ENCODE data around the gene NFIA.

The NFIA gene

DNA sequence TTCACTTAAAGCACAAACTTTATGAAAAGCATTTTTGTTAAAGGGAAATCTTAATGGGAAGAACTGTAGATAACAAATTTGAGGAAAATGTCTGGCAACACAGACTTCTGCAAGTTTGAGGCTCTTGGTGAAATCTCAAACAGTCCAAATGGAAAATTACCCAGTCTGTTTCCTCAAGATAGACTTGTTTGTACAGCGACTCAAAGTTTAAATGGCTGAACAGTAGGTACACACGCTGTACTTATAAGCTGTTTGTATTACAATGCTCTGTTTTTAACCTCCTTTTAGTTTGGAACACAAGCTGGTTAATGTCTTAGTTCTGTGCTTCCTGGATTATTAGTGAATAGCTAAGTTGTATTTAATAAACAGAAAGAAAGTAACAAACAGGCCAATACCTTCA, 217.1 kb downstream of the NFIA start:
- Histone ChIP-seq H3K4me2 (ENCODE audit: low read length) (no peak overlapping the region), H3K14ac (ENCODE audit: low read length) (no peak overlapping the region), H3K27ac (ENCODE audit: low read depth, low read length) (no peak overlapping the region), H3K4ac (ENCODE audit: low read depth, low read length) (no peak overlapping the region), H3K4me3 (ENCODE audit: low read depth, low read length) (no peak overlapping the region), H2AFZ (ENCODE audit: insufficient read depth, low read length, poor library complexity) (no peak overlapping the region), H2AK5ac (ENCODE audit: low read length) (no peak overlapping the region), H2BK120ac (ENCODE audit: insufficient read depth, low read length, poor library complexity) (no peak overlapping the region), H2BK12ac (ENCODE audit: low read length) (no peak overlapping the region), H3K79me2 (ENCODE audit: control insufficient read depth, insufficient read depth, low read length, poor library complexity) (no peaks in the 10 kb centered on the region), H3K79me1 (ENCODE audit: low read length) (no peaks in the 10 kb centered on the region), H3K9ac (ENCODE audit: low read length) (no peak overlapping the region), H3K4me1 (ENCODE audit: control insufficient read depth in 1 of 2, insufficient read depth in 2 of 2, low read length in 2 of 2) (no peaks in the 10 kb centered on the region), H3K23ac (ENCODE audit: low read length) (no peak overlapping the region), H2BK5ac (ENCODE audit: low read depth, low read length, poor library complexity) (no peak overlapping the region), H3K18ac (ENCODE audit: low read length) (no peak overlapping the region), H3K27me3 (ENCODE audit: insufficient read depth, low read length) (no peaks in the 10 kb centered on the region), H3K36me3 (ENCODE audit: control insufficient read depth in 1 of 2, insufficient read depth in 2 of 2, low read length in 2 of 2) (no peaks in the 10 kb centered on the region), H4K12ac (ENCODE audit: low read depth, low read length) (no peak overlapping the region), H3K9me3 (ENCODE audit: insufficient read depth, low read depth, low read length) (no peaks in the 10 kb centered on the region), H4K91ac (ENCODE audit: low read depth, low read length) (no peak overlapping the region), H4K8ac (ENCODE audit: low read depth, low read length) (no peak overlapping the region)
- no CpG with 5 or more reads among the region's 2 CpGs for WGBS (ENCODE audit: extremely low coverage, insufficient coverage, insufficient read length)
- no peak for DNase-seq

DNA sequence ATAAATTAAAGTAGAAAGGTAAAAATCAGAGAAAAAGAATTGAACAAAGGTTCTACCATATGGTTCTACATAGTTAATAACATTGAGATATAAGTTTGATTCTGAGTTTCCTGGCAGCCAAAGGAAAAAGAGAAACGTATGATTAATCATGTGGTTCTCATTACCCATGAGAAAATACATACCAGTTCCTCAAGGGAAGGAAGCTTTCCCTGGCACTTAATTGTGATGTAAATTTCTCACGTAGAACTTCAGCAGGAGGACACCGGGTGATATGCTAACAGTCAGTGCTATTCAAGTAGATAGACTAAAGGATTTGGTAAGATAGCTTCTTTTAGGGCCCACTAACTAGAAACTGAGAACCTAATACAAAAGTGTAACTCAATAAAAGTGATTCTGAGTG, 218.5 kb downstream of the NFIA start:
- Histone ChIP-seq H3K36me3 (ENCODE audit: control insufficient read depth in 1 of 2, insufficient read depth in 2 of 2, low read length in 2 of 2) (no peaks in the 10 kb centered on the region), H3K14ac (ENCODE audit: low read length) (no peak overlapping the region), H2BK120ac (ENCODE audit: insufficient read depth, low read length, poor library complexity) (no peak overlapping the region), H2BK12ac (ENCODE audit: low read length) (no peak overlapping the region), H4K8ac (ENCODE audit: low read depth, low read length) (no peak overlapping the region), H2AK5ac (ENCODE audit: low read length) (no peak overlapping the region), H3K18ac (ENCODE audit: low read length) (no peak overlapping the region), H3K4me2 (ENCODE audit: low read length) (no peak overlapping the region), H3K79me2 (ENCODE audit: control insufficient read depth, insufficient read depth, low read length, poor library complexity) (no peaks in the 10 kb centered on the region), H3K4me1 (ENCODE audit: control insufficient read depth in 1 of 2, insufficient read depth in 2 of 2, low read length in 2 of 2) (no peaks in the 10 kb centered on the region), H3K79me1 (ENCODE audit: low read length) (no peaks in the 10 kb centered on the region), H3K4ac (ENCODE audit: low read depth, low read length) (no peak overlapping the region), H3K27ac (ENCODE audit: low read depth, low read length) (no peak overlapping the region), H4K12ac (ENCODE audit: low read depth, low read length) (no peak overlapping the region), H3K27me3 (ENCODE audit: insufficient read depth, low read length) (no peaks in the 10 kb centered on the region), H2AFZ (ENCODE audit: insufficient read depth, low read length, poor library complexity) (no peak overlapping the region), H3K23ac (ENCODE audit: low read length) (no peak overlapping the region), H3K9me3 (ENCODE audit: insufficient read depth, low read depth, low read length) (no peaks in the 10 kb centered on the region), H3K9ac (ENCODE audit: low read length) (no peak overlapping the region), H3K4me3 (ENCODE audit: low read depth, low read length) (no peak overlapping the region), H2BK5ac (ENCODE audit: low read depth, low read length, poor library complexity) (no peak overlapping the region), H4K91ac (ENCODE audit: low read depth, low read length) (no peak overlapping the region)
- DNase-seq = no peak
- no CpG with 5 or more reads among the region's 3 CpGs for WGBS (ENCODE audit: extremely low coverage, insufficient coverage, insufficient read length)

DNA sequence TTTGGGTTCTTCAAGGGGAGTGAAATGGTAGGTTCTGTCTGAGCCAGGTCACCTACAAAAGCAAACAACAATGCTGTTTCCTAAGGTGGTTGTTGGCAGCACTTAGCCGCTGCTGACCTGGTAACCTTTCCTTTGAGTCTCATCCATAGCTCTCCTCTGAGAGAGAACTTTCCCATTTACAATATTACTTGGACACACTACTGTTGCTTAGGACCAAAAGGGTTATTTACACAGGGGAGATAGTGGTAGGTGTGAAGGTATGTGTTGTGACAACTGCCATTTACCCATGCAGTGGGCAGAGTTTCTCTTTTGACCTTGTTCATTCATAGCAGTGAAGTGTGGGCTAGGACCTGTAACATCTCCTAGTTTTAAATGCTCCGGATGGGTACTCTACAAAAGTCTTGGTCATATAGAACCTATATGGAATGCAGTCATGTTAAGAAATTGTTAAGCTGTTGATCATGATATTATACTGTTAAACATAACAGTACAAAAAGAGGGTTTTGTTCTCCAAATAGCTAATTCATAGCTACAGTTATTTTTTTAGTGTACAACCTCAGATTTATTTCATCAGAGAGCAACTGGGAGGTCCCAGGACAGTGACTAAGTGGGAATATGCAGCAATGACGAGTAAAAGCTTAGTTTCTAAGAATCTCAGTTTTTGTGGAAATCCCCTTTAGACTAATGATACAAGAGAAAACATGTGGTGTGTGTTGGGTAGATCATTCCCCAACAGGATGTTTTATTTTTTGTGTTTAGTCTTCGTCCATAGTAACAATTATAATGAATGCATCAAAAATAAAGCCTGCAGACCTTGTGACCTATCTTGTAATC, 219.7 kb downstream of the NFIA start:
- no peak overlapping the region for H3K9ac ChIP-seq (ENCODE audit: low read length)
- H3K23ac ChIP-seq (ENCODE audit: low read length) = no peak overlapping the region
- no peaks in the 10 kb centered on the region for H3K27me3 ChIP-seq (ENCODE audit: insufficient read depth, low read length)
- H3K18ac ChIP-seq (ENCODE audit: low read length) = no peak overlapping the region
- H3K4ac ChIP-seq (ENCODE audit: low read depth, low read length) = no peak overlapping the region
- H3K4me3 ChIP-seq (ENCODE audit: low read depth, low read length) = no peak overlapping the region
- no peak overlapping the region for H3K14ac ChIP-seq (ENCODE audit: low read length)
- no peak overlapping the region for H4K91ac ChIP-seq (ENCODE audit: low read depth, low read length)
- H3K79me1 ChIP-seq (ENCODE audit: low read length) = no peaks in the 10 kb centered on the region
- no peak overlapping the region for H2BK120ac ChIP-seq (ENCODE audit: insufficient read depth, low read length, poor library complexity)
- H2BK12ac ChIP-seq (ENCODE audit: low read length) = no peak overlapping the region
- DNase-seq = no peak
- no peak overlapping the region for H2AK5ac ChIP-seq (ENCODE audit: low read length)
- no peak overlapping the region for H3K27ac ChIP-seq (ENCODE audit: low read depth, low read length)
- WGBS (ENCODE audit: extremely low coverage, insufficient coverage, insufficient read length) = no CpG with 5 or more reads among the region's 4 CpGs
- no peaks in the 10 kb centered on the region for H3K36me3 ChIP-seq (ENCODE audit: control insufficient read depth in 1 of 2, insufficient read depth in 2 of 2, low read length in 2 of 2)
- no peaks in the 10 kb centered on the region for H3K9me3 ChIP-seq (ENCODE audit: insufficient read depth, low read depth, low read length)
- H2BK5ac ChIP-seq (ENCODE audit: low read depth, low read length, poor library complexity) = no peak overlapping the region
- H3K4me1 ChIP-seq (ENCODE audit: control insufficient read depth in 1 of 2, insufficient read depth in 2 of 2, low read length in 2 of 2) = no peaks in the 10 kb centered on the region
- no peak overlapping the region for H3K4me2 ChIP-seq (ENCODE audit: low read length)
- H4K8ac ChIP-seq (ENCODE audit: low read depth, low read length) = no peak overlapping the region
- no peak overlapping the region for H4K12ac ChIP-seq (ENCODE audit: low read depth, low read length)
- no peak overlapping the region for H2AFZ ChIP-seq (ENCODE audit: insufficient read depth, low read length, poor library complexity)
- H3K79me2 ChIP-seq (ENCODE audit: control insufficient read depth, insufficient read depth, low read length, poor library complexity) = no peaks in the 10 kb centered on the region

DNA sequence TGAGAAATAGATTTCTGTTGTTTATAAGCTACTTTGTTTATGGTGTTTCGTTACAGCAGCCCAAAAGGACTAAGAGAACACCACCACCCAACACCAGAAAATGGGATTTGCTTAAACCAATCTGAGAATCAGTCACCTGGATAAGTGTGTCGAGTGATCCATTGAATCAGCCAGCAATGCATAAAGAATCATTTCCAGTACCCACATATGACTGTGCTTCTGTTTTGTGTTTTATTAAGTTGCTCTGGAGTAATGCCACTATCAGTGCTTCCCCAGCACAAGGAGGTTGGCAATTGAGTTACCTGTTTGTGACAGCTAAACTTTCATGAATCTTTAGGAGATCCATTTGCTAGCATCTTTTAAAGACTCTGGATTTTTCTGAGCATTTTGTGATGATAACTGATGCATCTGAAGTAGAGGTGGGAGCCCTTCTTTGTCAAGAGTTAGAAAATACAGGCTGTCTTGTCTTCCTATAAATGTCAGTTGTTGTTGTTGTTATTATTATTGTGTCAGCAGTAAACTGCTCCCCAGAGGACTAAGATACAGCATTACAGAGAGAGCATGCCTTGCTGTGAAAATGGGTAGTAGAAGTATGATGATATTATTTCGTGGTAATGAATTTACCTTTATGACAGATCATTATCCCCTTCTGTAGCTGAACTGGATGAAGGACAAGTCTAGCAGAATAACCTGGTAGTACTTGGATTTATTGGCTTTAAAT, 225.2 kb downstream of the NFIA start:
- no CpG with 5 or more reads among the region's 3 CpGs for WGBS (ENCODE audit: extremely low coverage, insufficient coverage, insufficient read length)
- Histone ChIP-seq H3K14ac (ENCODE audit: low read length) (no peak overlapping the region), H3K36me3 (ENCODE audit: control insufficient read depth in 1 of 2, insufficient read depth in 2 of 2, low read length in 2 of 2) (no peaks in the 10 kb centered on the region), H3K4me2 (ENCODE audit: low read length) (no peak overlapping the region), H4K91ac (ENCODE audit: low read depth, low read length) (no peak overlapping the region), H2BK5ac (ENCODE audit: low read depth, low read length, poor library complexity) (no peak overlapping the region), H2AK5ac (ENCODE audit: low read length) (no peak overlapping the region), H3K9me3 (ENCODE audit: insufficient read depth, low read depth, low read length) (peaks cover 1% of the 10 kb centered on the region), H3K79me2 (ENCODE audit: control insufficient read depth, insufficient read depth, low read length, poor library complexity) (no peaks in the 10 kb centered on the region), H3K4me3 (ENCODE audit: low read depth, low read length) (no peak overlapping the region), H3K27me3 (ENCODE audit: insufficient read depth, low read length) (no peaks in the 10 kb centered on the region), H3K27ac (ENCODE audit: low read depth, low read length) (no peak overlapping the region), H4K8ac (ENCODE audit: low read depth, low read length) (no peak overlapping the region), H4K12ac (ENCODE audit: low read depth, low read length) (no peak overlapping the region), H3K4ac (ENCODE audit: low read depth, low read length) (no peak overlapping the region), H3K9ac (ENCODE audit: low read length) (no peak overlapping the region), H3K18ac (ENCODE audit: low read length) (no peak overlapping the region), H2BK12ac (ENCODE audit: low read length) (no peak overlapping the region), H2BK120ac (ENCODE audit: insufficient read depth, low read length, poor library complexity) (no peak overlapping the region), H2AFZ (ENCODE audit: insufficient read depth, low read length, poor library complexity) (no peak overlapping the region), H3K23ac (ENCODE audit: low read length) (no peak overlapping the region), H3K79me1 (ENCODE audit: low read length) (no peaks in the 10 kb centered on the region), H3K4me1 (ENCODE audit: control insufficient read depth in 1 of 2, insufficient read depth in 2 of 2, low read length in 2 of 2) (no peaks in the 10 kb centered on the region)
- DNase-seq = no peak

All from trophoblast cell (in vitro differentiated cells and primary cell).